Ramos (cell line): ENCODE results near the gene DEFB128.

ENCODE experiments used
- in situ Hi-C: fragments of 300-500 bp; cut with MboI; formaldehyde crosslinking; loops from one replicate; pipeline ENCODE4 v1.14.3; 2022; ENCODE audit warnings: low sequenced_read_pairs; ENCODE audit not compliant: unreplicated experiment

DEFB128 gene

GRCh38 chr20:164618-165017, 24.9 kb downstream of the DEFB128 start:
- in situ Hi-C loops, result no loop called here

- in situ Hi-C loops, result no loop called here
Observed at GRCh38 chr20:157154-157553, 32.4 kb downstream of the DEFB128 start, which contains the start of gene DEFB127. Gene DEFB127 (plus strand): TSS chr20:157454. CDS start chr20:157545, 91 bp downstream.

GRCh38 chr20:152131-152530, 37.4 kb downstream of the DEFB128 start:
- in situ Hi-C loops, result no loop called here

- in situ Hi-C loops, result no loop called here
Observed at GRCh38 chr20:145877-146276, 43.6 kb downstream of the DEFB128 start.

- in situ Hi-C loops, result no loop called here
Observed at GRCh38 chr20:142290-142689, 47.2 kb downstream of the DEFB128 start, which contains the start of gene DEFB126. Gene DEFB126 (plus strand): TSS chr20:142590. CDS start chr20:142629, 39 bp downstream.
